Vagina (tissue), 2 donors: ENCODE results near the gene ZIC1. TPM values are rescaled to one million over a fixed set of nuclear protein-coding genes. Genes with fewer than 3 reads are reported as not detected.

Experiments used
- DNase-seq, 2 donors: peaks; one replicate each; pipeline ENCODE4 v3.0.0-alpha.2; 2017; ENCODE audit errors: extremely low spot score in 2 of 2
- H3K27ac ChIP-seq: fragments of 200-600 bp; sonication (generic); one replicate; pipeline ENCODE4 v1.5.1; 2019
- H3K27me3 ChIP-seq: fragments of 200-600 bp; sonication (generic); one replicate; pipeline ENCODE4 v1.5.1; 2019
- H3K36me3 ChIP-seq, 2 donors: fragments of 200-600 bp; sonication (generic); one replicate each; pipeline ENCODE4 v1.5.1; 2017 to 2019
- H3K4me1 ChIP-seq: fragments of 200-600 bp; sonication (generic); one replicate; pipeline ENCODE4 v1.5.1; 2019
- H3K4me3 ChIP-seq, 2 donors: fragments of 200-600 bp; sonication (generic); 1 replicate in 1 of 2; 2 replicates in 1 of 2; pipeline ENCODE4 v1.5.1; 2016 to 2019
- H3K9me3 ChIP-seq: fragments of 200-600 bp; sonication (generic); one replicate; pipeline ENCODE4 v1.5.1; 2019
- CTCF ChIP-seq, 3 experiments: fragments of 450-650 bp in 2 of 3; fragments of 200-600 bp in 1 of 3; sonication (generic) in 1 of 3; IDR thresholded peaks; one replicate each; pipeline ENCODE4 v1.5.1; 2017 to 2019; ENCODE audit warnings: antibody characterized with exemption in 3 of 3, mild to moderate bottlenecking in 2 of 3, moderate library complexity in 2 of 3
- POLR2A ChIP-seq, 2 donors: fragments of 450-650 bp; IDR thresholded peaks; one replicate each; pipeline ENCODE4 v1.6.1; 2017; ENCODE audit warnings: antibody characterized with exemption in 2 of 2, mild to moderate bottlenecking in 2 of 2, moderate library complexity in 2 of 2
- POLR2AphosphoS5 ChIP-seq, 2 donors: sonication (generic); formaldehyde crosslinking; IDR thresholded peaks; one replicate each; pipeline ENCODE4 v1.9.0; 2017; ENCODE audit warnings: antibody characterized with exemption in 2 of 2, mild to moderate bottlenecking in 2 of 2, low read depth in 1 of 2; ENCODE audit not compliant: insufficient read depth in 1 of 2
- intact Hi-C: fragments of 100-400 bp; cut with DNase I; formaldehyde crosslinking; loops from one replicate; pipeline ENCODE4 v1.15.1; 2023
- total RNA-seq: library from RNA; depleted of rRNA; stranded (reverse); fragments of >200 nt; gene quantifications from one replicate; pipeline ENCODE4 v1.2.3, GENCODE V29; 2016

The ZIC1 gene
- total RNA-seq, 1 donor from 2014 or later, result not detected

GRCh38 chr3:147427746-147428145 lies 18.6 kb downstream of the ZIC1 start:
- H3K4me1 ChIP-seq, result no peaks in the 10 kb centered on the region
- no peaks in the 10 kb centered on the region for H3K27me3 ChIP-seq
- H3K36me3 ChIP-seq, result no peaks in the 10 kb centered on the region
- H3K27ac ChIP-seq, result no peak overlapping the region
- intact Hi-C loops, result no loop called here
- no peak overlapping the region for H3K4me3 ChIP-seq
- TF ChIP-seq POLR2A (IDR thresholded peaks at IDR 0.05), result no peak
- no peak for TF ChIP-seq POLR2AphosphoS5 (IDR thresholded peaks at IDR 0.05; ENCODE audit: insufficient read depth in 1 of 2, low read depth in 1 of 2)
- TF ChIP-seq CTCF (IDR thresholded peaks at IDR 0.05), result no peak
- H3K9me3 ChIP-seq, result no peaks in the 10 kb centered on the region
- no peak for DNase-seq

DNA sequence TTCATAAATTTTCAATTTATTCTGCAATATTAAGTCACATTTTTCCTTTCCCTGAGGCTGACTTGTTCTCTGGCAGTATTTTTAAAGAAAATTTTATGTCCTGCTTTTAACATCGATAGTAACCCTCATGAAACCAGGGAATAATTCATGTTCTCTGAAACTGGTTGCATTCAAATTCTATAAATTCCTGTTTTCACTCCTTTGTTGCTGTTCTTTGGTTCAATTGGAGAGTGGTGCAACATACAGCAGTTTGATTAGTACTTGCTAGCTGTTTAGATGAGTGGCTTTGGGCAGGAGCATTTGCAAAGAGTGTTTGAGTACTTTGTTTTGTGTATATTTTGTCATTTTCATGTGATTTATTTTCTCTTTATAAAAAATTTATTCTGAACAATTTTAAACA lies 19.2 kb downstream of the ZIC1 start:
- Histone ChIP-seq H3K27ac (no peak overlapping the region), H3K4me1 (no peaks in the 10 kb centered on the region), H3K27me3 (no peaks in the 10 kb centered on the region), H3K4me3 (no peak overlapping the region), H3K9me3 (no peaks in the 10 kb centered on the region), H3K36me3 (no peaks in the 10 kb centered on the region)
- TF ChIP-seq POLR2A (IDR thresholded peaks at IDR 0.05) (no peak), CTCF (IDR thresholded peaks at IDR 0.05) (no peak), POLR2AphosphoS5 (IDR thresholded peaks at IDR 0.05; ENCODE audit: insufficient read depth in 1 of 2, low read depth in 1 of 2) (no peak)
- intact Hi-C loops, result no loop called here
- DNase-seq, result no peak

- intact Hi-C loops, result no loop called here
- TF ChIP-seq POLR2AphosphoS5 (IDR thresholded peaks at IDR 0.05; ENCODE audit: insufficient read depth in 1 of 2, low read depth in 1 of 2), result no peak
- TF ChIP-seq CTCF (IDR thresholded peaks at IDR 0.05), result no peak
- no peak for TF ChIP-seq POLR2A (IDR thresholded peaks at IDR 0.05)
- H3K27me3 ChIP-seq, result no peaks in the 10 kb centered on the region
These were observed 19.6 kb downstream of the ZIC1 start for GRCh38 chr3:147428754-147429153.

DNA sequence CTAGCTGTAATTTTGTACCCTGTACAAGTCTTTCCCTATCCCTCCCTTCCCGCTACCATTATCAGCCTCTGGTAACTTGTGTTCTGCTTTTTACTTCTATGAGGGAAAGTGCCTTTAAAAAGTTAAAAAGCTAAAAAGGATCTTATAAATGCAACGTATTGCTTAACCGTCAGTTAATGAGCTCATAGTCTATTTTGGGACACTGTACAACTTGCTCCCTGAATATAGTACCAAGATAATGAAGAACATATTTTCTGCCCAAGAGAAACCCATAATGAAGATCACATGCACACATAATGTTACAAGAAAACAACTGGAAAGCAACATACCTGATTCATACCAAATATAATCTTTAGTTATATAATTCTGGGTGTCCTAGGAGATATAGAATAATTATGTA lies 22.6 kb downstream of the ZIC1 start:
- no peak for DNase-seq
- TF ChIP-seq CTCF (IDR thresholded peaks at IDR 0.05) (no peak), POLR2AphosphoS5 (IDR thresholded peaks at IDR 0.05; ENCODE audit: insufficient read depth in 1 of 2, low read depth in 1 of 2) (no peak), POLR2A (IDR thresholded peaks at IDR 0.05) (no peak)
- Histone ChIP-seq H3K36me3 (no peaks in the 10 kb centered on the region), H3K27me3 (no peaks in the 10 kb centered on the region), H3K9me3 (no peaks in the 10 kb centered on the region), H3K27ac (no peak overlapping the region), H3K4me1 (no peaks in the 10 kb centered on the region), H3K4me3 (no peak overlapping the region)
- intact Hi-C loops, result no loop called here

More at GRCh38 chr3:147428754-147429153, 19.6 kb downstream of the ZIC1 start:
- DNase-seq, result no peak
- Histone ChIP-seq H3K27ac (no peak overlapping the region), H3K4me1 (no peaks in the 10 kb centered on the region), H3K9me3 (no peaks in the 10 kb centered on the region), H3K36me3 (no peaks in the 10 kb centered on the region), H3K4me3 (no peak overlapping the region)

DNA sequence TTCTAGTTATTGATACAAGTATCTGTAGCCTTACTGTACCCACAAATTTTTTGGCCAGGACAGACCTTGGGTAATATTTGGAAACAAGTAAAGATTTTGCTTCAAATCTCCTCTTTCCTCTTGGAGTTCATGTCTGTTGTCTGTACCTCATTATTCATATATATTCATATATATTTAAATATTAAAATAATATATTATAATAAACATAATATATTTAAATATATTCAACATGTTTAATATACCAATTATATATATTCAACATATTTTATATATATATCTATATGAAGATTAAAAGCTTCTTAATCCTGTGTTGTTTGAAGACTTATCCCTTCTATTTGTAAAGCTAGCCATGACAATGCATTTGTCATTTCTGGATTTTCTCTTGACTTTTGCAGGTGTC lies 38.1 kb downstream of the ZIC1 start:
- no peak for TF ChIP-seq POLR2AphosphoS5 (IDR thresholded peaks at IDR 0.05; ENCODE audit: insufficient read depth in 1 of 2, low read depth in 1 of 2)
- TF ChIP-seq POLR2A (IDR thresholded peaks at IDR 0.05), result no peak
- TF ChIP-seq CTCF (IDR thresholded peaks at IDR 0.05), result no peak
- Histone ChIP-seq H3K27ac (no peak overlapping the region), H3K27me3 (no peaks in the 10 kb centered on the region), H3K4me1 (no peaks in the 10 kb centered on the region), H3K9me3 (no peaks in the 10 kb centered on the region), H3K4me3 (no peak overlapping the region), H3K36me3 (no peaks in the 10 kb centered on the region)
- no peak for DNase-seq
- intact Hi-C loops, result no loop called here
